ENCODE measurements around the gene PTPRB.

Gene PTPRB

DNA sequence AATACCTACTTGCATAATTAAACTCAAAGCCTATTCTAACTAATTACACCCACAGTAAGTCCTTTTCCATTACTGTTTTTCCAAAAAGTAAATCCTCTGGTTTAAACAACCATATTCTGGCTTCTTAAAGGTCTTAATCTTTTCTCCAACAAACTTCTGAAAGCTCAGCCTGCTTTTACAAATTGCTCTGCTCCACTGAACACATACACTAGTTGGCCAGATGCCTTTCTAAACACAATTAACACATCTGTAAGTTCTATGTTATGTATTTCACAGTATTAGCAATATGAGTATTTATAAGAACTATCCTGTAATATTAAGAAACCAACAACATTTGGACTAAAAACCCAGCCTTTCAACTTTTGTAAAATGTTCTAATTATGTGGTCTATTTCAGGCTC lies 30.1 kb downstream of the PTPRB start:
- Histone ChIP-seq H3K27me3 (replicated peaks; ENCODE audit: control insufficient read depth, insufficient read depth, low read length) (peaks cover 2% of the 10 kb centered on the region; the same call in 1 of the 2 replicates), H3K4me3 (replicated peaks; ENCODE audit: low read depth, low read length) (no peak overlapping the region), H3K36me3 (ENCODE audit: control insufficient read depth, insufficient read depth, low read length) (no peaks in the 10 kb centered on the region)
- TF ChIP-seq, protein P1, sequence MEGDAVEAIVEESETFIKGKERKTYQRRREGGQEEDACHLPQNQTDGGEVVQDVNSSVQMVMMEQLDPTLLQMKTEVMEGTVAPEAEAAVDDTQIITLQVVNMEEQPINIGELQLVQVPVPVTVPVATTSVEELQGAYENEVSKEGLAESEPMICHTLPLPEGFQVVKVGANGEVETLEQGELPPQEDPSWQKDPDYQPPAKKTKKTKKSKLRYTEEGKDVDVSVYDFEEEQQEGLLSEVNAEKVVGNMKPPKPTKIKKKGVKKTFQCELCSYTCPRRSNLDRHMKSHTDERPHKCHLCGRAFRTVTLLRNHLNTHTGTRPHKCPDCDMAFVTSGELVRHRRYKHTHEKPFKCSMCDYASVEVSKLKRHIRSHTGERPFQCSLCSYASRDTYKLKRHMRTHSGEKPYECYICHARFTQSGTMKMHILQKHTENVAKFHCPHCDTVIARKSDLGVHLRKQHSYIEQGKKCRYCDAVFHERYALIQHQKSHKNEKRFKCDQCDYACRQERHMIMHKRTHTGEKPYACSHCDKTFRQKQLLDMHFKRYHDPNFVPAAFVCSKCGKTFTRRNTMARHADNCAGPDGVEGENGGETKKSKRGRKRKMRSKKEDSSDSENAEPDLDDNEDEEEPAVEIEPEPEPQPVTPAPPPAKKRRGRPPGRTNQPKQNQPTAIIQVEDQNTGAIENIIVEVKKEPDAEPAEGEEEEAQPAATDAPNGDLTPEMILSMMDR (IDR thresholded peaks at IDR 0.05; ENCODE audit: insufficient read depth, low read length, poor library complexity, severe bottlenecking): no peak
- no peak for DNase-seq (ENCODE audit: extremely low read depth, insufficient read length)

DNA sequence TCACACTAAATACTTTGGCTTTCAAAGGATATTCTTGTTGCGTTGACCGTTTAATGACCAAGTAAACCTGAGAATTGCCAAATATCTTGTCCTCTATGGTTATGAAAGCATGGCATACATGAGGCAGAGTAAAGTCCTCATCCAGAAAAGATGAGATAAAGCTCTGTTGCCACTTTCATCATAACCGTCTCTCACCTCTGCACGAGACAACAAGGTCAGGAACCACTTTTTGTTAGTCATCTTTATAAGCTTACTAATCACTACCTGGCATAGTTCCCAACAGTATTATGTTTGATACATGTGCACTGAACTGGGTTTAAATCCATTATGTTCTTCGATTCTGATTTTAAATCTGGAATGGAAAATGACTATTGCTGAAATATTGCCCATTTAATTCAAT lies 31.3 kb downstream of the PTPRB start:
- no peak for DNase-seq (ENCODE audit: extremely low read depth, insufficient read length)
- Histone ChIP-seq H3K4me3 (replicated peaks; ENCODE audit: low read depth, low read length) (no peak overlapping the region), H3K27me3 (replicated peaks; ENCODE audit: control insufficient read depth, insufficient read depth, low read length) (peaks cover 2% of the 10 kb centered on the region; the same call in 1 of the 2 replicates), H3K36me3 (ENCODE audit: control insufficient read depth, insufficient read depth, low read length) (no peaks in the 10 kb centered on the region)
- TF ChIP-seq, protein P1 (IDR thresholded peaks at IDR 0.05; ENCODE audit: insufficient read depth, low read length, poor library complexity, severe bottlenecking): no peak

DNA sequence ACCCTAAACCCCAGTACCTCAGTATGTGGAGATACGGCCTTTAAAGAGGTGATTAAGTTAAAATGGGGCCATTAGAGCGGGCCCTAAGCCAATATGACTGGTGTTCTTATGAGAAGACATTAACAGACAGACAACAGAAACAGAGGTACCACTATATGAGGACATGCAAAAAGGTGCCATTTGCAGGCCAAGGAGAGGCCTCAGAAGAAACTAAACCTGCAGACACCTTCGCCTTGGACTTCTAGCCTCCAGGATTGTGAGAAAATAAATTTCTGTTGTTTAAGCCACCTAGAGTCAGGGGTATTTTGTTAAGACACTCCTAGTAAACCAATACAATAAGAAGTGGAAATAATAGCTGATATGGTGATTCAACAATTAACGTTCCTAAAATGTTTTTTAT lies 32.6 kb downstream of the PTPRB start:
- Histone ChIP-seq H3K27me3 (replicated peaks; ENCODE audit: control insufficient read depth, insufficient read depth, low read length) (peaks cover 2% of the 10 kb centered on the region; the same call in 1 of the 2 replicates), H3K4me3 (replicated peaks; ENCODE audit: low read depth, low read length) (no peak overlapping the region), H3K36me3 (ENCODE audit: control insufficient read depth, insufficient read depth, low read length) (no peaks in the 10 kb centered on the region)
- no peak for DNase-seq (ENCODE audit: extremely low read depth, insufficient read length)
- TF ChIP-seq, protein P1 (IDR thresholded peaks at IDR 0.05; ENCODE audit: insufficient read depth, low read length, poor library complexity, severe bottlenecking): no peak

DNA sequence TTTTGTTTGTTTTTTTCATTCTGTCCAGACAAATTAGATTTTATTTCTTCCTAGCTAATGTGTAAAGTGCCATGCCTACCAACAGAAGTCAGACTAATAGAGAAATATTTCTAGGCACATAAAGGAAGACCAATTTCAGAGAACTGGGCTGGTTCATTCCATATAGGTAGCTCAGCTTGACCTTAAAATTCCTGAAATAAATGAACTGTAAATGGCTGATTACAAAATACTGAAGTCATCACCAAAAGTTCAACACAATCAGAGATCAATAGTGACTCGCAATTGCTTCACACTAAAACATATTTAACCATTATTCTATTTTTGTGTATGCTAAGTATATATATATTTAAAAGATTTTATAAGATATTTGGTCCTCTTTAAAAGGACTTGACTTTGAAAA lies 34.2 kb downstream of the PTPRB start:
- no peak for DNase-seq (ENCODE audit: extremely low read depth, insufficient read length)
- no peaks in the 10 kb centered on the region for H3K36me3 ChIP-seq (ENCODE audit: control insufficient read depth, insufficient read depth, low read length)
- H3K27me3 ChIP-seq (replicated peaks; ENCODE audit: control insufficient read depth, insufficient read depth, low read length): no peaks in the 10 kb centered on the region
- H3K4me3 ChIP-seq (replicated peaks; ENCODE audit: low read depth, low read length): no peak overlapping the region
- TF ChIP-seq, protein P1 (IDR thresholded peaks at IDR 0.05; ENCODE audit: insufficient read depth, low read length, poor library complexity, severe bottlenecking): no peak

DNA sequence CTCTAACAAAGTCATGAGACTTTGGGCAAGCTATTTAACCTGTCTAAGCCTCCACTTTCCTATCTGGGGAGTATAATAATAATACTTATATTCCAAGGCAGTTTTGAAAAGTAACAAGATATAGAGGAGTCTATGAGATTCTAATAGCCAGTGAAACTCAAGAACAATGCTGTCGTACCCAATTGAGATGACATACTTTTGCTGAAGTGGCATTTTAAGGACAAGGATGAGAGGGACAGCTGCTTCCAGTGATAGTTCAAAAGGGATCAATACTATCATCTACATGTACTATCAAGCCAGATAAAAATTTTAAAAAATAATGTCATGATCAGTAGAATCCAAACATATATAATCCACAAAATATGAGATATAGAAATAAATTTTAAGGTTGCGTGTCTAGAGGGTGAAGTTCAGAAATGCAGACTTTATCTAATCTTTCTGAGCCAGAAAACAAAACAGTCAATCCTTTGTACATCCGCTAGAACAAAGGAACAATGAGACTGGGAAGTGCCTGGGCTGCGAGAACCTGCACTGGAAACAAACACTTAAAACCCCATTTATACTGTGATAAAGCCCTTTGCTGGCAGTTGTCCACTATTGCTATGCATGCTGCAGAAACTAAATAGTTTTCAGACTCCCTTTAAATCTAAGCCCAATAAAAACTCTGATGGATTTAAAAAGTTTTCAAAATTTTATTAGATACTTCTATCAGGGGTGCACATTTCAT lies 38.6 kb downstream of the PTPRB start:
- TF ChIP-seq, protein P1 (IDR thresholded peaks at IDR 0.05; ENCODE audit: insufficient read depth, low read length, poor library complexity, severe bottlenecking): no peak
- no peak for DNase-seq (ENCODE audit: extremely low read depth, insufficient read length)
- Histone ChIP-seq H3K36me3 (ENCODE audit: control insufficient read depth, insufficient read depth, low read length) (no peaks in the 10 kb centered on the region), H3K27me3 (replicated peaks; ENCODE audit: control insufficient read depth, insufficient read depth, low read length) (no peaks in the 10 kb centered on the region), H3K4me3 (replicated peaks; ENCODE audit: low read depth, low read length) (no peak overlapping the region)

Data from GM06990 (cell line).